NCI-H2107 treated with DMSO at 0.1 percent for 48 hours (cell line): ENCODE results near the gene CBR3.

Experiments used
- DNase-seq: peaks from one replicate; lab custom pipeline; 2025; ENCODE audit not compliant: unreplicated experiment; lab: John Stamatoyannopoulos, UW

The CBR3 gene

DNA sequence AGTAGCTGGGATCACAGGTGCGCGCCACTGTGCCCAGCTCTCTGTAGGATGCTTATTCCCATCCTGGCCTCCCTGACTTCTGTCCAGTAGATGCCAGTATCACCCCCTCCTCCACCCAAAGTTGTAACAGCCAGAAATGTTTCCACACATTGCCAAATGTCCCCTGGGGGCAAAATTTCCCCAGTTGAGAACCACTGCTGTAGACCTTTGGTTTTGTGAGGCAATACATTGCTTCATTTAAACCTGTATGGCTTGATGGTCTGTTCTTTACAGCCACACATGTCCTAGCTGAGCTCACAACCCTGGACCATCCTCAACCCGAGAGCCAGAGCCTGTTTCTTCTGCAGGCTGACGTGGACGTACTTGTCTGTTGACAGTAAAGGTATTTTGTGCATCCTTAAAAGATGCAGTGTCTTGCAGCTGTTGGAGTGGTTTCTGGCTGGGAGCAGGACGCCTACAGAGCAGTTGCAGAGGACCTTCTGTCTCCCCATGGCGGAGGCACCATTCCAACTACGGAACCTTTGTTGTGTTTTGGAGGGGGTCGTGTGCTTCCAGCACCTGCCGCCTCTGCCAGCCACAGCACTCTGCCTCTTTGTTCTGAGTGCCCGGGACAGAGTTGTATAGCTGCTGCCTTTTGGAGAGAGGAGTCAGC lies 48.4 kb downstream of the CBR3 start:
- DNase-seq, result no peak

- DNase-seq, result no peak
Measured at GRCh38 chr21:36184545-36184944, 49.7 kb downstream of the CBR3 start.

DNA sequence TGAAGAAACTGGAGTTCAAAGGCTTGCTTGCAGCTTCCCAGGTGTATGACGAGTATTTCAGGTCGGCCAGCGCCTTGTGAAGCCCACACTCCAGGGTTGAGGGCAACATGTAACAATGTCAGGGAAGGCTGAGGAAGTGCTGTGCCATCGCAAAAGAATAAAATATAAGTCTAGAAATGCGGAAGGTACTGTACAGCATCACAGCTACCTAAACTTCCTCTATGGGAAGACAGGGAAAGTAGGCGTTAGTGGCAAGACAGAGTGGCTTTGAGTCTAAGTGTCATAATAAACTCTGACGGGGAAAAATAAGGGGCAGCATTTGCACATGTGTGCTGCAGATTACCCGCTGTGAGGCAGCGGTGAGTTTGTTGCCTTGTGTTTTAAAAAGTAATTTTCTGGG lies 50.6 kb downstream of the CBR3 start:
- DNase-seq, result no peak

GRCh38 chr21:36186081-36186480 lies 51.2 kb downstream of the CBR3 start:
- no peak for DNase-seq

- no peak for DNase-seq
Measured at GRCh38 chr21:36186506-36187399, 51.9 kb downstream of the CBR3 start.

- DNase-seq, result peak; percentile 71
Measured at GRCh38 chr21:36188081-36188681, 53.3 kb downstream of the CBR3 start.

DNA sequence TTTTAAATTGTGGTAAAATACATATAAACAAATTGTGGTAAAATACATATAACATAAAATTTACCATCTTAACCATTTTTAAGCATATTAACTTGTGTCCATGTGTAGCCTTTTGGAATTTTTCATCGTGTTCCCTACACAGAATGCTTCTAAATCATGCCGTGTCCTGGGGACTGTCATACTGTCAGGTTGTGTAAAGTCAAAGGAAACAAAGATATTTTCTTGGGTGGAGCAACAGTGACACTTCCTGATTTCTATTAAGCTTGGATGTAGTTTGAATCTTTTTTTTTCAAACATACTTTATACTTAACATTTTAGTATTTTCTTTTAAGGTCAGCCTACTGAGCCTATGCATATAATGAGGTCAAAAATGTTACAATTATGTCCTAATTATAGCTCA lies 54.1 kb downstream of the CBR3 start:
- no peak for DNase-seq

DNA sequence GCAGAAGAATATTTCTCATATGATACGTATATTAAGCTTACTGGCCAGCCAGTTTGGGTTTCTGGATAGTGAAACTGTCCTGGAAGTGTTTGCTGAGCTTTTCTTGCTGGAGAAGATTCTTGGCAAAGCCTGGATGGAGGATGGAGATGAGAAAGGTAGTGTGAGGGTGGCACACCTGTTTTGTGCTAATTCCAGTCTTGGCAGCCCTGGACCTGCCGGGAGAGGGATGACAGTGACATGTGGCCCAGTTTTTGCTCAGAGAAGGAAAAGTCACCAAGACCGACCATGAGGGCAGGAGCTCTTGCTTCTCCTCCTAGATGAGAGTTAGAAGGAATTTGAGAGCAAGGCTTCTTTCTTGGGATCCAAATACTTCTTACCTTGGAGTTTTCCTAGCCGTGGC lies 55.9 kb downstream of the CBR3 start:
- DNase-seq, result no peak

DNA sequence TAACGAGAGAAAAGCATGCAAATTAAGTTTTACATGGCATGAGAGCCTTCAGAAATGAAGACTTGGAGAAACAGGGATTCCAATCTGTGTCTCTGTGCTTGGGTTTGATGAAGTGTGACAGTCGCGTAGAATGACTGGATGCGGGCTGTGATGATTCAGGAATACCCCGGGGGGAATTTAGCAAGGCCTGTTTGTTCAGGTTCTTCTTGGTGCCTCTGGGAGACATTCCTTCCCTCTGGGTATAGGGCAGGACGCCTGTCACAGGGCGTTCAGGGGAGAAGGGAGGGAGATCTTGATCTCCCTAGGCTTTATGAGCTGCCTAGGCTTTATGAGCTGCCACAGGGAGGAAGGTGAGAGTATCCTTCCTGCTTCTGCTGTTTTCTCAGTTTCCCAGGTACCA lies 58.3 kb downstream of the CBR3 start:
- no peak for DNase-seq

DNA sequence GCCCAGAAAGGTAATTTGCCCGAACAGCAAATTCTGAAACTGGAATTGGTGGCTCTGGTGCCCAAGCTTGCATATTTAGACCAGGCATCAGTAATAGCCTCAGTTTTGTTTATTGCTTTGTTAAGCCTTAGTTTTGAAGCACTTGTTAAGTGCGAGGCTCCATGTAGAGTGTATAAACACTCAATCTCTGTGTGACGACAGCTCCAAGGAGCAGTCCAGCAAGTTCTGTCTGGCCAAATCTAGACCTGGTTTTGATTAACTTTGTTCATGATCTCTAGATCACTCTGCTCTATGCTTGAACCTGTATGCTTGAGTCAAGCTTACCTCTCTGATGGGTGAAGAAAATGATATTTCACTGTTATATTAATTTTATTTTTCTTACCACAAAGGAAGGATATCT lies 59.1 kb downstream of the CBR3 start:
- DNase-seq, result no peak

DNA sequence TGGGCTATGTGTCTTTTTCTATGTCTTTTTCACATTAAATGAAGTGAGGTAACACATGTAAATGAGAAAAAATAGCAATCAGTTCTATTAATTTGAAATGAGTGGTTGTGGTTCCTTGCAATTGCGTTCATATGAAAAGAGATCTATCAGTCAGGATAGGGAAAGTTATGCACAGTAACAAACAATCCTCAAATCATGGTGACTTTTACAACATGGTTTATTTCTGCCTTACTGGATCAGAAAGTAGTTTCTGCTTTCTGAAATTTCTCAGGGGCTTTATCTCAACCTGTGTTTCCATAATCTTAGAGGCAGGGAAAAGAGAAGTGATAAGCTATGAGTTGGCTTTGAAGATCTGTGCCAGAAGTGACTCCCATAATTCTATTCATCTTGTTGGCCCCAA lies 60.7 kb downstream of the CBR3 start:
- no peak for DNase-seq
